ENCODE measurements around the gene EPGN. TPM values are rescaled to one million over a fixed set of nuclear protein-coding genes. Genes with fewer than 3 reads are reported as not detected.

The EPGN gene
- total RNA-seq, 1 experiment from 2014 or later: not detected

- intact Hi-C loops (cut with micrococcal nuclease; ENCODE audit: unreplicated experiment): no loop called here
- H3K4me3 ChIP-seq (ENCODE audit: low read depth, low read length, poor library complexity, severe bottlenecking): no peak overlapping the region
- TF ChIP-seq, protein P1, sequence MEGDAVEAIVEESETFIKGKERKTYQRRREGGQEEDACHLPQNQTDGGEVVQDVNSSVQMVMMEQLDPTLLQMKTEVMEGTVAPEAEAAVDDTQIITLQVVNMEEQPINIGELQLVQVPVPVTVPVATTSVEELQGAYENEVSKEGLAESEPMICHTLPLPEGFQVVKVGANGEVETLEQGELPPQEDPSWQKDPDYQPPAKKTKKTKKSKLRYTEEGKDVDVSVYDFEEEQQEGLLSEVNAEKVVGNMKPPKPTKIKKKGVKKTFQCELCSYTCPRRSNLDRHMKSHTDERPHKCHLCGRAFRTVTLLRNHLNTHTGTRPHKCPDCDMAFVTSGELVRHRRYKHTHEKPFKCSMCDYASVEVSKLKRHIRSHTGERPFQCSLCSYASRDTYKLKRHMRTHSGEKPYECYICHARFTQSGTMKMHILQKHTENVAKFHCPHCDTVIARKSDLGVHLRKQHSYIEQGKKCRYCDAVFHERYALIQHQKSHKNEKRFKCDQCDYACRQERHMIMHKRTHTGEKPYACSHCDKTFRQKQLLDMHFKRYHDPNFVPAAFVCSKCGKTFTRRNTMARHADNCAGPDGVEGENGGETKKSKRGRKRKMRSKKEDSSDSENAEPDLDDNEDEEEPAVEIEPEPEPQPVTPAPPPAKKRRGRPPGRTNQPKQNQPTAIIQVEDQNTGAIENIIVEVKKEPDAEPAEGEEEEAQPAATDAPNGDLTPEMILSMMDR (conservative IDR thresholded peaks at IDR 0.05; ENCODE audit: low read depth, low read length): no peak
- no peak for TF ChIP-seq EZH2 (IDR thresholded peaks at IDR 0.05; ENCODE audit: borderline replicate concordance, low read depth, low read length, poor library complexity, severe bottlenecking)
- DNase-seq (ENCODE audit: low spot score): no peak
- ChIA-PET POLR2A (ENCODE audit: low non-redundant PET) (no interaction called here), CTCF (no interaction called here)
- no peaks in the 10 kb centered on the region for H3K36me3 ChIP-seq (ENCODE audit: insufficient read depth, low read length, poor library complexity, severe bottlenecking)
- no peak overlapping the region for H3K27ac ChIP-seq (ENCODE audit: low read depth, low read length, poor library complexity, severe bottlenecking)
- no TSS peak for BruUV-seq (replicated peaks)
- H3K27me3 ChIP-seq (replicated peaks; ENCODE audit: insufficient read depth, low read depth, low read length, poor library complexity): no peaks in the 10 kb centered on the region
- no peaks in the 10 kb centered on the region for H3K4me1 ChIP-seq (ENCODE audit: insufficient read depth, low read length, poor library complexity, severe bottlenecking)
- H3K9me3 ChIP-seq (ENCODE audit: low read depth, low read length, poor library complexity, severe bottlenecking): no peaks in the 10 kb centered on the region
Measured at GRCh38 chr4:74262522-74262921, 45.7 kb upstream of the EPGN start.

GRCh38 chr4:74263551-74263950 is 44.7 kb upstream of the EPGN start:
- no peak for DNase-seq (ENCODE audit: low spot score)
- Histone ChIP-seq H3K4me1 (ENCODE audit: insufficient read depth, low read length, poor library complexity, severe bottlenecking) (no peaks in the 10 kb centered on the region), H3K27ac (ENCODE audit: low read depth, low read length, poor library complexity, severe bottlenecking) (no peak overlapping the region), H3K9me3 (ENCODE audit: low read depth, low read length, poor library complexity, severe bottlenecking) (no peaks in the 10 kb centered on the region), H3K4me3 (ENCODE audit: low read depth, low read length, poor library complexity, severe bottlenecking) (no peak overlapping the region), H3K36me3 (ENCODE audit: insufficient read depth, low read length, poor library complexity, severe bottlenecking) (no peaks in the 10 kb centered on the region), H3K27me3 (replicated peaks; ENCODE audit: insufficient read depth, low read depth, low read length, poor library complexity) (no peaks in the 10 kb centered on the region)
- intact Hi-C loops (cut with micrococcal nuclease; ENCODE audit: unreplicated experiment): no loop called here
- ChIA-PET CTCF (no interaction called here), POLR2A (ENCODE audit: low non-redundant PET) (no interaction called here)
- BruUV-seq (replicated peaks): no TSS peak
- TF ChIP-seq, protein P1 (conservative IDR thresholded peaks at IDR 0.05; ENCODE audit: low read depth, low read length): no peak
- no peak for TF ChIP-seq EZH2 (IDR thresholded peaks at IDR 0.05; ENCODE audit: borderline replicate concordance, low read depth, low read length, poor library complexity, severe bottlenecking)

DNA sequence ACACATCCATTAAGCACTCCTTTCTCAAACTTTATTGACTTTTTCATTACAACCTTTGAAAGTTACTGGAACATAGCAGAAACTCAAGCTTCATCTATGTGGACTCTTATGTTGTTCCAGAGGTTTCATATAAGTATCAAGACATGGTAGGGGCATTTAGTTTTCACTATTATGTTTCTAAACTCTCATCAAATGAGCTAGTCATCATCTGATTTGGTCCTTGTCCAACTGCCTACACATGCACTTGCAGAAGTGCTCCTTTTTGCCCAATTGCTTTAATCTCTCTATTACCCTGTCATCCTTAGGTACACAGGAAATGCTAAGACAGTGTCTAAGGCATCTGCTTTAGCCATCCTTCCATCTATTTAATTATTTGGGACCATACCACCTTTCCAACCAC is 42.2 kb upstream of the EPGN start:
- Histone ChIP-seq H3K36me3 (ENCODE audit: insufficient read depth, low read length, poor library complexity, severe bottlenecking) (no peaks in the 10 kb centered on the region), H3K9me3 (ENCODE audit: low read depth, low read length, poor library complexity, severe bottlenecking) (no peaks in the 10 kb centered on the region), H3K4me3 (ENCODE audit: low read depth, low read length, poor library complexity, severe bottlenecking) (no peak overlapping the region), H3K27me3 (replicated peaks; ENCODE audit: insufficient read depth, low read depth, low read length, poor library complexity) (no peaks in the 10 kb centered on the region), H3K4me1 (ENCODE audit: insufficient read depth, low read length, poor library complexity, severe bottlenecking) (no peaks in the 10 kb centered on the region), H3K27ac (ENCODE audit: low read depth, low read length, poor library complexity, severe bottlenecking) (no peak overlapping the region)
- intact Hi-C loops (cut with micrococcal nuclease; ENCODE audit: unreplicated experiment): no loop called here
- ChIA-PET CTCF (no interaction called here), POLR2A (ENCODE audit: low non-redundant PET) (no interaction called here)
- TF ChIP-seq EZH2 (IDR thresholded peaks at IDR 0.05; ENCODE audit: borderline replicate concordance, low read depth, low read length, poor library complexity, severe bottlenecking): no peak
- TF ChIP-seq, protein P1 (conservative IDR thresholded peaks at IDR 0.05; ENCODE audit: low read depth, low read length): no peak
- no peak for DNase-seq (ENCODE audit: low spot score)
- no TSS peak for BruUV-seq (replicated peaks)
